ENCODE measurements around the gene ALOX15B. TPM values are rescaled to one million over a fixed set of nuclear protein-coding genes. Genes with fewer than 3 reads are reported as not detected.

The ALOX15B gene
- total and polyA plus RNA-seq, 4 donors: 0.16 to 1.0 (median 0.56) TPM

- H3K27me3 ChIP-seq (ENCODE audit: control insufficient read depth in 4 of 4, insufficient read depth in 4 of 4, low read length in 3 of 4): peaks cover 4 to 39% (median 10%) of the 10 kb centered on the region in 4 donors
- no peak overlapping the region for H3K9ac ChIP-seq (ENCODE audit: low read depth in 1 of 2, low read length in 2 of 2)
- H3K4me1 ChIP-seq (ENCODE audit: control insufficient read depth in 4 of 4, insufficient read depth in 4 of 4, low read length in 3 of 4): peaks cover 4 to 20% (median 6%) of the 10 kb centered on the region in 4 donors
- H3K4me3 ChIP-seq (ENCODE audit: low read depth in 1 of 3, low read length in 3 of 3): no peak overlapping the region
- peak; percentile 54 for TF ChIP-seq NR2F2 (IDR thresholded peaks at IDR 0.05)
- TF ChIP-seq ZBTB33 (IDR thresholded peaks at IDR 0.05): no peak
- DNase-seq (ENCODE audit: low spot score): no peak
- no peak overlapping the region for H3K27ac ChIP-seq (ENCODE audit: low read depth in 1 of 2, low read length in 2 of 2)
- 31% methylated on average over 9 of the region's 9 CpGs for WGBS
- no peaks in the 10 kb centered on the region for H3K36me3 ChIP-seq (ENCODE audit: control insufficient read depth in 4 of 4, insufficient read depth in 3 of 4, low read depth in 1 of 4, low read length in 3 of 4)
- H3K9me3 ChIP-seq (ENCODE audit: control insufficient read depth in 4 of 4, low read length in 3 of 4): no peaks in the 10 kb centered on the region
Measured at GRCh38 chr17:8068736-8069586, 30.1 kb downstream of the ALOX15B start.

- H3K36me3 ChIP-seq (ENCODE audit: control insufficient read depth in 4 of 4, insufficient read depth in 3 of 4, low read depth in 1 of 4, low read length in 3 of 4): no peaks in the 10 kb centered on the region
- no peak for DNase-seq (ENCODE audit: low spot score)
- H3K9ac ChIP-seq (ENCODE audit: low read depth in 1 of 2, low read length in 2 of 2): no peak overlapping the region
- H3K27ac ChIP-seq (ENCODE audit: low read depth in 1 of 2, low read length in 2 of 2): no peak overlapping the region
- TF ChIP-seq HNF4G (IDR thresholded peaks at IDR 0.05) (no peak), RXRA (IDR thresholded peaks at IDR 0.05) (no peak), ZBTB33 (IDR thresholded peaks at IDR 0.05) (no peak), EGR1 (IDR thresholded peaks at IDR 0.05; ENCODE audit: low read depth in 2 of 2) (no peak), NR2F2 (IDR thresholded peaks at IDR 0.05) (no peak), GABPA (IDR thresholded peaks at IDR 0.05 in 1 of 2, conservative IDR thresholded peaks at IDR 0.05 in 1 of 2) (no peak), JUND (IDR thresholded peaks at IDR 0.05) (no peak), REST (IDR thresholded peaks at IDR 0.05) (no peak), FOXA1 (IDR thresholded peaks at IDR 0.05) (no peak), CTCF (IDR thresholded peaks at IDR 0.05; ENCODE audit: low read depth, low read length, missing input control) (no peak), SP1 (IDR thresholded peaks at IDR 0.05) (no peak), YY1 (IDR thresholded peaks at IDR 0.05) (no peak), FOXA2 (IDR thresholded peaks at IDR 0.05) (no peak), RAD21 (IDR thresholded peaks at IDR 0.05) (no peak), MAX (IDR thresholded peaks at IDR 0.05) (no peak), HNF4A (conservative IDR thresholded peaks at IDR 0.05) (no peak)
- H3K9me3 ChIP-seq (ENCODE audit: control insufficient read depth in 4 of 4, low read length in 3 of 4): no peaks in the 10 kb centered on the region
- peaks cover 4 to 20% (median 6%) of the 10 kb centered on the region in 4 donors for H3K4me1 ChIP-seq (ENCODE audit: control insufficient read depth in 4 of 4, insufficient read depth in 4 of 4, low read length in 3 of 4)
- WGBS: 77% methylated on average over 3 of the region's 3 CpGs
- no peak overlapping the region for H3K4me3 ChIP-seq (ENCODE audit: low read depth in 1 of 3, low read length in 3 of 3)
- H3K27me3 ChIP-seq (ENCODE audit: control insufficient read depth in 4 of 4, insufficient read depth in 4 of 4, low read length in 3 of 4): peaks cover 3 to 41% (median 12%) of the 10 kb centered on the region in 4 donors
Measured at GRCh38 chr17:8069587-8069860, 30.7 kb downstream of the ALOX15B start.

All from liver (tissue), 9 donors.